IMR-90 (cell line): ENCODE measurements around the gene FOXN3. TPM values are rescaled to one million over a fixed set of nuclear protein-coding genes. Genes with fewer than 3 reads are reported as not detected.

Experiments used
- ATAC-seq: fragments of 200-7000 bp; cut with Tn5 transposase; 2 replicates; pipeline ENCODE4 v1.9.1; 2020; ENCODE audit warnings: low read depth, mild to moderate bottlenecking, moderate library complexity
- BruUV-seq: library from RNA; stranded (reverse); fragments of 400-500 nt; replicated peaks from 2 replicates; lab custom pipeline; 2021; lab: Mats Ljungman, UMichigan
- CTCF ChIA-PET: fragments of 300-600 bp; formaldehyde crosslinking; extraction: SDS; loops from one replicate; lab custom pipeline; 2021; ENCODE audit warnings: antibody characterized with exemption; lab: Yijun Ruan, JAX
- POLR2A ChIA-PET: fragments of 300-600 bp; sonication (Branson Sonifier 250); formaldehyde crosslinking; loops from one replicate; lab custom pipeline; 2022; ENCODE audit warnings: antibody characterized with exemption; ENCODE audit not compliant: unreplicated experiment; lab: Charles Lee
- DNase-seq: peaks from one replicate; pipeline ENCODE4 v3.0.0; 2013
- H2AFZ ChIP-seq: replicated peaks from 2 replicates; pipeline ENCODE3; 2013; ENCODE audit warnings: low read length, mild to moderate bottlenecking; ENCODE audit not compliant: poor library complexity
- H2AK5ac ChIP-seq: 2 replicates; pipeline ENCODE4 v1.6.1; 2013; ENCODE audit warnings: low read depth, low read length, inconsistent platforms
- H2AK9ac ChIP-seq: replicated peaks from 2 replicates; pipeline ENCODE3; 2013; ENCODE audit warnings: mild to moderate bottlenecking, low read depth, low read length, moderate library complexity; ENCODE audit not compliant: poor library complexity
- H2BK120ac ChIP-seq: 2 replicates; pipeline ENCODE4 v1.6.1; 2013; ENCODE audit warnings: low read depth, low read length, inconsistent platforms
- H2BK15ac ChIP-seq: 3 replicates; pipeline ENCODE4 v1.6.1; 2013; ENCODE audit warnings: low read depth, low read length, inconsistent platforms
- H2BK20ac ChIP-seq: 2 replicates; pipeline ENCODE4 v1.6.1; 2013; ENCODE audit warnings: low read depth, mild to moderate bottlenecking, inconsistent platforms, low read length, moderate library complexity
- H2BK5ac ChIP-seq: 2 replicates; pipeline ENCODE4 v1.6.1; 2013; ENCODE audit warnings: mild to moderate bottlenecking, low read depth, low read length, inconsistent platforms; ENCODE audit not compliant: poor library complexity, severe bottlenecking
- H3K14ac ChIP-seq: replicated peaks from 2 replicates; pipeline ENCODE4 v1.6.1; 2013; ENCODE audit warnings: low read depth, low read length, inconsistent platforms
- H3K18ac ChIP-seq: 2 replicates; pipeline ENCODE4 v1.6.1; 2013; ENCODE audit warnings: low read depth, low read length, control low read depth
- H3K23ac ChIP-seq: 2 replicates; pipeline ENCODE4 v1.6.1; 2013; ENCODE audit warnings: low read depth, low read length, inconsistent platforms
- H3K27ac ChIP-seq: 2 replicates; pipeline ENCODE4 v1.5.1; 2013; ENCODE audit warnings: mild to moderate bottlenecking, control low read depth, low read length; ENCODE audit not compliant: insufficient read depth
- H3K27me3 ChIP-seq: 2 replicates; pipeline ENCODE4 v1.6.1; 2013; ENCODE audit warnings: low read length; ENCODE audit not compliant: control insufficient read depth, insufficient read depth
- H3K36me3 ChIP-seq: 2 replicates; pipeline ENCODE4 v1.6.1; 2013; ENCODE audit warnings: low read length, mixed read lengths; ENCODE audit not compliant: control insufficient read depth, insufficient read depth
- H3K4ac ChIP-seq: 2 replicates; pipeline ENCODE4 v1.6.1; 2013; ENCODE audit warnings: low read depth, low read length, inconsistent platforms
- H3K4me1 ChIP-seq: 2 replicates; pipeline ENCODE4 v1.6.1; 2013; ENCODE audit warnings: low read length, mixed read lengths; ENCODE audit not compliant: control insufficient read depth, insufficient read depth
- H3K4me2 ChIP-seq: 2 replicates; pipeline ENCODE4 v1.6.1; 2013; ENCODE audit warnings: low read depth, mild to moderate bottlenecking, control low read depth, low read length, moderate library complexity
- H3K4me3 ChIP-seq: 2 replicates; pipeline ENCODE4 v1.5.1; 2013; ENCODE audit warnings: low read depth, mild to moderate bottlenecking, control low read depth, low read length, moderate library complexity; ENCODE audit not compliant: insufficient read depth
- H3K56ac ChIP-seq: 2 replicates; pipeline ENCODE4 v1.6.1; 2013; ENCODE audit warnings: low read length, inconsistent platforms; ENCODE audit not compliant: insufficient read depth; ENCODE audit errors: extremely low read depth
- H3K79me1 ChIP-seq, 2 experiments: 2 replicates each; pipeline ENCODE4 v1.6.1; 2013; ENCODE audit warnings: low read length in 2 of 2, inconsistent platforms in 1 of 2, low read depth in 1 of 2
- H3K9ac ChIP-seq: 2 replicates; pipeline ENCODE4 v1.6.1; 2013; ENCODE audit warnings: low read depth, low read length, control low read depth
- H3K9me1 ChIP-seq: 2 replicates; pipeline ENCODE4 v1.6.1; 2013; ENCODE audit warnings: low read length, inconsistent platforms; ENCODE audit not compliant: insufficient read depth
- H3K9me3 ChIP-seq: 2 replicates; pipeline ENCODE4 v1.6.1; 2013; ENCODE audit warnings: low read length; ENCODE audit not compliant: control insufficient read depth, insufficient read depth
- H4K20me1 ChIP-seq: 2 replicates; pipeline ENCODE4 v1.6.1; 2013; ENCODE audit warnings: low read length, inconsistent platforms; ENCODE audit not compliant: insufficient read depth
- H4K5ac ChIP-seq: 2 replicates; pipeline ENCODE4 v1.6.1; 2013; ENCODE audit warnings: mild to moderate bottlenecking, low read depth, low read length, control low read depth
- H4K8ac ChIP-seq, 2 experiments: 2 replicates each; pipeline ENCODE4 v1.6.1; 2013; ENCODE audit warnings: low read depth in 2 of 2, low read length in 2 of 2, control low read depth in 1 of 2, inconsistent platforms in 1 of 2
- H4K91ac ChIP-seq: 2 replicates; pipeline ENCODE4 v1.6.1; 2013; ENCODE audit warnings: low read depth, low read length, inconsistent platforms; ENCODE audit not compliant: insufficient read depth
- CHD1 ChIP-seq: IDR thresholded peaks from 2 replicates; pipeline ENCODE4 v1.6.1; 2012; ENCODE audit warnings: low read depth, low read length, improper control_type of control experiment
- RAD21 ChIP-seq: IDR thresholded peaks from 2 replicates; pipeline ENCODE4 v1.6.1; 2012; ENCODE audit warnings: low read length, improper control_type of control experiment
- RCOR1 ChIP-seq: IDR thresholded peaks from 2 replicates; pipeline ENCODE4 v1.6.1; 2012; ENCODE audit warnings: mild to moderate bottlenecking, low read length, improper control_type of control experiment; ENCODE audit not compliant: insufficient replicate concordance
- SMC3 ChIP-seq: fragments of 150-350 bp; IDR thresholded peaks from 2 replicates; pipeline ENCODE4 v1.6.1; 2016; ENCODE audit warnings: low read depth, mild to moderate bottlenecking, antibody characterized with exemption, low read length, moderate library complexity
- WGBS, 2 experiments: methylation state at CpG; one replicate each; pipeline versions ENCODE4 v1.1.5 to v1.1.7; 2013; ENCODE audit warnings: missing lambda C conversion rate in 2 of 2; ENCODE audit not compliant: insufficient read length in 1 of 2; ENCODE audit errors: extremely low coverage in 2 of 2; 5-methylcytosine and 5-hydroxymethylcytosine counted together
- dilution Hi-C: fragments of 300-500 bp; cut with HindIII; formaldehyde crosslinking; loops from one replicate; pipeline ENCODE4 v1.14.3; 2018; ENCODE audit warnings: low sequenced_read_pairs; ENCODE audit not compliant: unreplicated experiment
- in situ Hi-C: fragments of 300-500 bp; cut with MboI; formaldehyde crosslinking; loops from 3 replicates; pipeline ENCODE4 v1.14.3; 2019; ENCODE audit warnings: low sequenced_read_pairs, inconsistent platforms, mixed read lengths
- intact Hi-C: fragments of 100-400 bp; cut with micrococcal nuclease; formaldehyde crosslinking; loops from 2 replicates; pipeline ENCODE4 v1.10.0; 2022
- polyA plus RNA-seq, 3 experiments: library from polyadenylated mRNA; depleted of rRNA; stranded (reverse); fragments of >200 nt; gene quantifications; 2 replicates each; pipeline ENCODE4 v1.2.3, GENCODE V29; 2012; ENCODE audit warnings: low replicate concordance in 1 of 3
- total RNA-seq: library from RNA; depleted of rRNA; stranded (reverse); fragments of >200 nt; gene quantifications from 2 replicates; pipeline ENCODE4 v1.2.3, GENCODE V29; 2012
- TF ChIP-seq, protein P1 (sequence below): conservative IDR thresholded peaks from 2 replicates; pipeline ENCODE4 v1.5.1; 2012; ENCODE audit warnings: mild to moderate bottlenecking, low read depth, low read length, improper control_type of control experiment
- TF ChIP-seq, protein P2 (sequence below): fragments of 150-350 bp; IDR thresholded peaks from 2 replicates; pipeline ENCODE4 v1.6.1; 2016; ENCODE audit warnings: low read depth, mild to moderate bottlenecking, low read length, moderate library complexity, borderline replicate concordance

The FOXN3 gene
- total and polyA plus RNA-seq, 2 of the 4 experiments (the other 2 are of a cell fraction) = 22.6 to 33.7 TPM

DNA sequence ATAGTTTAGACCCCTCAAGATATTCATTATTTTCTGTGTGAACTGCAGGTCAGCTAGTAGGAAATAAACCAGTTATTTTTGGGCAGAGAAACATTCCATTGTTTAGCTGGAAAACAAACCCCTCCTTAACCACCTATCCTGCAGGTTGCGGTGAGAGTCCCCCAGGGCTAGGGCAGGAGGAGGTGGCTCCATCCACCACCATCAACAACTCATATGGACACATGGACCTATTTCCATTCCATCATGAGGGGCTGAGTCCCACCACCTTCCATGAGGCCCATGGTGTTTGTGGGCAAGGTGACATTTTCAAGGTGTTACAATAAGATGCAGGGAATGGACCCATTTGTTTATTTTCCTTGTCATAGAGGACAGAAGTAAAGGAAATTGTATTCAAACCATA is 160.1 kb downstream of the FOXN3 start:
- Histone ChIP-seq H4K20me1 (peaks cover 33% of the 10 kb centered on the region), H3K4me2 (no peak overlapping the region), H2AFZ (no peak overlapping the region), H4K8ac (no peak overlapping the region), H2AK9ac (no peak overlapping the region), H3K4ac (no peak overlapping the region), H3K4me1 (peaks cover 1% of the 10 kb centered on the region; the same call in 1 of the 2 replicates), H3K36me3 (peaks cover 5% of the 10 kb centered on the region; the same call in 1 of the 2 replicates), H3K27me3 (no peaks in the 10 kb centered on the region), H2BK5ac (no peak overlapping the region), H3K18ac (no peak overlapping the region), H3K23ac (no peak overlapping the region), H3K56ac (no peak overlapping the region), H4K91ac (no peak overlapping the region), H3K9ac (no peak overlapping the region), H3K9me3 (no peaks in the 10 kb centered on the region), H3K4me3 (no peak overlapping the region), H2AK5ac (no peak overlapping the region), H2BK15ac (no peak overlapping the region), H4K5ac (no peak overlapping the region), H2BK20ac (no peak overlapping the region), H3K79me1 (peaks cover 64 to 75% of the 10 kb centered on the region in 2 experiments), H3K14ac (no peak overlapping the region), H2BK120ac (no peak overlapping the region), H3K9me1 (peaks cover 21% of the 10 kb centered on the region; the same call in 1 of the 2 replicates), H3K27ac (no peak overlapping the region)
- dilution Hi-C loops (no loop called here), in situ Hi-C loops (no loop called here), intact Hi-C loops (no loop called here)
- ChIA-PET POLR2A (interaction anchor here (0.6 kb wide), 1 partner anchor 549 kb away, joined by 3 read pairs; no protein-coding TSS in a partner anchor), CTCF (no interaction called here)
- no peak for DNase-seq
- TF ChIP-seq SMC3 (no peak), CHD1 (no peak), RAD21 (no peak), RCOR1 (no peak)
- TF ChIP-seq, protein P1, sequence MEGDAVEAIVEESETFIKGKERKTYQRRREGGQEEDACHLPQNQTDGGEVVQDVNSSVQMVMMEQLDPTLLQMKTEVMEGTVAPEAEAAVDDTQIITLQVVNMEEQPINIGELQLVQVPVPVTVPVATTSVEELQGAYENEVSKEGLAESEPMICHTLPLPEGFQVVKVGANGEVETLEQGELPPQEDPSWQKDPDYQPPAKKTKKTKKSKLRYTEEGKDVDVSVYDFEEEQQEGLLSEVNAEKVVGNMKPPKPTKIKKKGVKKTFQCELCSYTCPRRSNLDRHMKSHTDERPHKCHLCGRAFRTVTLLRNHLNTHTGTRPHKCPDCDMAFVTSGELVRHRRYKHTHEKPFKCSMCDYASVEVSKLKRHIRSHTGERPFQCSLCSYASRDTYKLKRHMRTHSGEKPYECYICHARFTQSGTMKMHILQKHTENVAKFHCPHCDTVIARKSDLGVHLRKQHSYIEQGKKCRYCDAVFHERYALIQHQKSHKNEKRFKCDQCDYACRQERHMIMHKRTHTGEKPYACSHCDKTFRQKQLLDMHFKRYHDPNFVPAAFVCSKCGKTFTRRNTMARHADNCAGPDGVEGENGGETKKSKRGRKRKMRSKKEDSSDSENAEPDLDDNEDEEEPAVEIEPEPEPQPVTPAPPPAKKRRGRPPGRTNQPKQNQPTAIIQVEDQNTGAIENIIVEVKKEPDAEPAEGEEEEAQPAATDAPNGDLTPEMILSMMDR = no peak
- TF ChIP-seq, protein P2, sequence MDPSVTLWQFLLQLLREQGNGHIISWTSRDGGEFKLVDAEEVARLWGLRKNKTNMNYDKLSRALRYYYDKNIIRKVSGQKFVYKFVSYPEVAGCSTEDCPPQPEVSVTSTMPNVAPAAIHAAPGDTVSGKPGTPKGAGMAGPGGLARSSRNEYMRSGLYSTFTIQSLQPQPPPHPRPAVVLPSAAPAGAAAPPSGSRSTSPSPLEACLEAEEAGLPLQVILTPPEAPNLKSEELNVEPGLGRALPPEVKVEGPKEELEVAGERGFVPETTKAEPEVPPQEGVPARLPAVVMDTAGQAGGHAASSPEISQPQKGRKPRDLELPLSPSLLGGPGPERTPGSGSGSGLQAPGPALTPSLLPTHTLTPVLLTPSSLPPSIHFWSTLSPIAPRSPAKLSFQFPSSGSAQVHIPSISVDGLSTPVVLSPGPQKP = no peak
- no peak for ATAC-seq
- no TSS peak for BruUV-seq
- WGBS, 2 experiments = no CpG with 5 or more reads among the region's 1 CpG
